ENCODE data around the gene SLC1A7. TPM values are rescaled to one million over a fixed set of nuclear protein-coding genes. Genes with fewer than 3 reads are reported as not detected.

The SLC1A7 gene
- total RNA-seq, 1 donor from 2014 or later = not detected

DNA sequence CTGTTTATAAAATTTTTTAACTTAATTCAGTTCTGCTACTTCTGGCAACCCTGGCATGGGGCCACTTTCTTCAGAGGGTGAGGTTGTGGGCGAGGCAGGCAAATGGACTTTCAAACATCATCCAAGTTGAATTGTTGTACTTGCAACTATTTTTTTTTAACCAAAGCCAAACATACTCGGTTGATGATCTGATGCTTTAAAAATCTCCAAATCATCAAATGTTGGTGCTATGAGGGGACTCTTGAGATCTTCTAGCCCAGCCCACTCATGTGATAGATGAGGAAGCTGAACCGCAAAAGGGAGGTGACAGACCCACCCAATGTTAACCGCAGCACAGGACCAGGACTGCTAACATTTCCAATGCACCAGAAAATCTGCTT lies 6.7 kb downstream of the SLC1A7 start:
- DNase-seq (ENCODE audit: low read depth) (peak; percentile 7), FAIRE-seq (no peak)
- no peaks in the 10 kb centered on the region for H3K27me3 ChIP-seq (ENCODE audit: control insufficient read depth, insufficient read depth, low read length)

DNA sequence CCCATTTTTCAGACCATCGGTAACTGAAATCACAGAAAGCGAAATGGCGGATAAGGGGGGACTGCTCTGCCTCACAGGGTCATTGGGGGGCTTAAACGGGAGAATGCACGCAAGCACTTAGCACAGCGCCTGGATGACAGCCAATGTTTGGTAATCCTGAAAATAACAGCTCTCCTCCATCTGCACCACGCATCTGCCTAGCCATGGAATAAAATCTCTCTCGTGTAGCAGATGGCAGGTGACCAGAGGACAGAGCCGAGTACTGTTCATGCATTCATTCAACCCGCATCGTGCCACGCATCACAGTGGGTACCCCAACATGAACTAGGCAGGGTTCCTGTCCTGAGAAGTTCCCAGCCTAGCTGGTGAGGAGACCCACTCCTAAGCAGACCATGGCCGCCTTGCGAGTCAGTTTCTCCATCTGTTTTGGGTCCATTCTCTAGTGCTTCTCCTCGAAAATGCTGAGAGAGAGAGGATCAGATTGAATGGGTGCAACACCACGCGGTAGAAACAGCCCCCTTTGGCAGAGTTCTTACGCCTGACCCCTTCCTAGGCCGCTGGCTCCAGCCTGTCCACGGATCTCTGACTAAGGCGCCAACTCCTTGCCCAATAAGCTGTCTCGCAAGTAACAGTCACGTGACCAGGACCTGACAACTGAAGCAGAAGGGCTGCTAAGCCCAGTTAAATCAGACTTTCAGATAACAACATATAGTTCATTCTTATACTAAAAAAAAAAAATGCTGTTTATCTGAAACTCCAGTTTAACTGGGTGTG lies 7.3 kb downstream of the SLC1A7 start:
- no peaks in the 10 kb centered on the region for H3K27me3 ChIP-seq (ENCODE audit: control insufficient read depth, insufficient read depth, low read length)
- no peak overlapping the region for H3K4me3 ChIP-seq (ENCODE audit: low read depth, low read length)
- peak; percentile 50 for DNase-seq (ENCODE audit: low read depth)
- H3K36me3 ChIP-seq (ENCODE audit: control insufficient read depth, insufficient read depth, low read length) = no peaks in the 10 kb centered on the region
- no peak for FAIRE-seq
- TF ChIP-seq, protein P1, sequence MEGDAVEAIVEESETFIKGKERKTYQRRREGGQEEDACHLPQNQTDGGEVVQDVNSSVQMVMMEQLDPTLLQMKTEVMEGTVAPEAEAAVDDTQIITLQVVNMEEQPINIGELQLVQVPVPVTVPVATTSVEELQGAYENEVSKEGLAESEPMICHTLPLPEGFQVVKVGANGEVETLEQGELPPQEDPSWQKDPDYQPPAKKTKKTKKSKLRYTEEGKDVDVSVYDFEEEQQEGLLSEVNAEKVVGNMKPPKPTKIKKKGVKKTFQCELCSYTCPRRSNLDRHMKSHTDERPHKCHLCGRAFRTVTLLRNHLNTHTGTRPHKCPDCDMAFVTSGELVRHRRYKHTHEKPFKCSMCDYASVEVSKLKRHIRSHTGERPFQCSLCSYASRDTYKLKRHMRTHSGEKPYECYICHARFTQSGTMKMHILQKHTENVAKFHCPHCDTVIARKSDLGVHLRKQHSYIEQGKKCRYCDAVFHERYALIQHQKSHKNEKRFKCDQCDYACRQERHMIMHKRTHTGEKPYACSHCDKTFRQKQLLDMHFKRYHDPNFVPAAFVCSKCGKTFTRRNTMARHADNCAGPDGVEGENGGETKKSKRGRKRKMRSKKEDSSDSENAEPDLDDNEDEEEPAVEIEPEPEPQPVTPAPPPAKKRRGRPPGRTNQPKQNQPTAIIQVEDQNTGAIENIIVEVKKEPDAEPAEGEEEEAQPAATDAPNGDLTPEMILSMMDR (IDR thresholded peaks at IDR 0.05; ENCODE audit: insufficient read depth, low read length, severe bottlenecking) = no peak

More for the DNA sequence above, 6.7 kb downstream of the SLC1A7 start:
- TF ChIP-seq, protein P1 (IDR thresholded peaks at IDR 0.05; ENCODE audit: insufficient read depth, low read length, severe bottlenecking) = no peak
- no peaks in the 10 kb centered on the region for H3K36me3 ChIP-seq (ENCODE audit: control insufficient read depth, insufficient read depth, low read length)
- H3K4me3 ChIP-seq (ENCODE audit: low read depth, low read length) = no peak overlapping the region

DNA sequence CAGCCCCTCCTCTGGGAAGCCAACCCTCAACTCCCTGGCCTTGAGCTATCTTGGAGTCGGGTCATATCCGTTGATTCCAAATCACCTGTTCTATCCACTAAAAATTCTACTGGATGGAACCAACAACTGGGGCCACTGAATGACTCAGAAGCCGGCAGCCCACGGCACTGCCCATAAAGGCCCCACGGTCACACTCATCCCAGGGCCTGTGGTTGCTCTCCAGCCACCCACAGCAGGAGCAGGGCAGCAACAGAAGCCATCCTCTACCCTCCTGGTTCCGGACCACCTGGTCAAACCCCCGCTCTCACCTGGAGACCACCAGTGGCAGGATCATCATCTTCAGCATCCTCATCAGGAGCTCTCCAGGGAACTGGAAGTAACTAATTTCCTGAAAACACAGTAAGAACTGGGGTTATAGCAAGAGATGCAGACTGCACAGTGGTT lies 8.4 kb downstream of the SLC1A7 start:
- FAIRE-seq (no peak), DNase-seq (ENCODE audit: low read depth) (no peak)
- Histone ChIP-seq H3K4me3 (ENCODE audit: low read depth, low read length) (no peak overlapping the region), H3K27me3 (ENCODE audit: control insufficient read depth, insufficient read depth, low read length) (no peaks in the 10 kb centered on the region), H3K36me3 (ENCODE audit: control insufficient read depth, insufficient read depth, low read length) (no peaks in the 10 kb centered on the region)
- TF ChIP-seq, protein P1 (IDR thresholded peaks at IDR 0.05; ENCODE audit: insufficient read depth, low read length, severe bottlenecking) = no peak

DNA sequence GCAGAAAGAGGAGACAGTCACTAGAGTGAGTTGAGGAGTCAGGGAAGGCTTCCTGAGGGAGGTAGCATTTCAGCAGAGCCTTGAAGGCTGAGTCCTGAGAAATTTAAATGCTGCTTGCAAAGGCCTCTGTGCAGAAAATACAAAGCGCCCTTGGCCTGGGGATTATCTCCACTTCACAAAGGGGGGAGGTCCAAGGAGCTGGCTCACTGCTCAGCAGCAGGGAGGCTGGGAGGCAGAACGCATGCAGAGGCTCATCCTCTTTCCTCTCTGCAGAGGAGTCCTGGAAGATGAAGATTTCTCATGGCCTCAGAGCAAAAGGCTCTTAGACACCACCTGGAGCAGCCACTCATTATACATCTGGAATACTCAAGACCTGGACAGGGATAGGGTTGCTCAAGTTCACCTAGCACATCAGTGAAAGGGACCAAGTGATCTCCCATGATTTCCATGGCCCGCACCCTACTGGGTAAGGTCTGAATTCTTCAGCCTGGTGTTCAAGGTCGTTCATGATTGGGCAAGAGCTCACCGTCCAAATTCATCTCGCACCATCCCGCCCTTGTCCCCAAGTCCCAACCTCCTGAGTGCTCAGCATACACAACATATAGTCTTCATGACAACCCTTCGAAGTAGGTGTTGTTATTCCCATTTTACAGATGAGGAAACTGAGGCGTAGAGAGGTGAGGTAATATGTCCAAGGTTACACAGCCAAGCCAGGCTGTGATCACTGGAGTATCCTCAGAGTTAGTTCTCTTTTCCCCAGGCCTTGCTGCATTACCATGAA lies 9.0 kb downstream of the SLC1A7 start:
- Histone ChIP-seq H3K36me3 (ENCODE audit: control insufficient read depth, insufficient read depth, low read length) (no peaks in the 10 kb centered on the region), H3K4me3 (ENCODE audit: low read depth, low read length) (no peak overlapping the region), H3K27me3 (ENCODE audit: control insufficient read depth, insufficient read depth, low read length) (no peaks in the 10 kb centered on the region)
- no peak for DNase-seq (ENCODE audit: low read depth)
- peak; percentile 60 for FAIRE-seq
- TF ChIP-seq, protein P1 (IDR thresholded peaks at IDR 0.05; ENCODE audit: insufficient read depth, low read length, severe bottlenecking) = no peak

DNA sequence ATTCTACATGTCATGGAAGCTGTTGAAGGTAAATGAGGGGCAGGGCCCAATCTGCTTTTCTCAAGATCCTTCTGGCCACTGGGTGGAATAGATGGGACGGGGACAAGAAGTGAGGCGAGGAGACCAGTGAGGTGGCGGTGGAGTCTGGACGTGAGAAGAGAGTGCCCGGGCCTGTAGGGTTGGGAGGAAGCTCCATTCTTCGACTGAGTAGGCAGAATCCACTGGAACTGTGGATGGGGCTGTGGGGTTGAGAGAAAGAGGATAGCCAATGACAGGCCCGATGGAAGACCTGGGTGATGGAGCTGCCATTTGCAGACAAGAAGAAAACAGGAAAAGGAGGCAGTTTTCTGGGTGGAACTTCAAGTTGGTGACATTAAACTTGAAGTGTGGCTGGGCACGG lies 10.3 kb downstream of the SLC1A7 start:
- H3K27me3 ChIP-seq (ENCODE audit: control insufficient read depth, insufficient read depth, low read length) = no peaks in the 10 kb centered on the region
- TF ChIP-seq, protein P1 (IDR thresholded peaks at IDR 0.05; ENCODE audit: insufficient read depth, low read length, severe bottlenecking) = no peak
- FAIRE-seq (peak; percentile 47), DNase-seq (ENCODE audit: low read depth) (no peak)
- H3K36me3 ChIP-seq (ENCODE audit: control insufficient read depth, insufficient read depth, low read length) = no peaks in the 10 kb centered on the region
- H3K4me3 ChIP-seq (ENCODE audit: low read depth, low read length) = no peak overlapping the region
